SK-N-DZ (cell line): Measurements from ENCODE around the gene GPR83.
"Not testable (repeated sequence)": the region's sequence is repeated elsewhere in the genome, so short reads cannot be mapped to it uniquely, and the experiment has no call there.

Experiments used
- DNase-seq: peaks from one replicate; pipeline ENCODE4 v3.0.0-alpha.2; 2015; ENCODE audit warnings: low spot score

GPR83 gene

DNA sequence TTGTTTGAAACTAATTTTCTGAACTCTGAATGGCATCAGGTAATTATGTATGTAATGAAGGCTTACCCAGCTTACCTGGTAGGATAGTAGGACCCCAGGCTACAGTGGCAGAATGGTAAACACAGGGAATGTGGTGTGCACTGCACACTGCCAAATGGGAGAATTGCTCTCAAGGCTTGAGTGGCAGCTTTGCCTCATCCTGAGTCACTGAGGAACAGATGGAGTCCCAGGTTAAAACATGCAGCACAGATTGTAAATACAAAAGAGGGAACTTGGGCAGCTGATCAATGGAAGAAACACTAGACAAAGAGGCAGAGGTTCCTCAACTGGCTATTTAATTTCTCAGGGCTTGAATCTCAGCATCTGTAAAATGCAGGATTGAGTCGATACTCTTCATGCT is 24.4 kb downstream of the GPR83 start:
- no peak for DNase-seq

DNA sequence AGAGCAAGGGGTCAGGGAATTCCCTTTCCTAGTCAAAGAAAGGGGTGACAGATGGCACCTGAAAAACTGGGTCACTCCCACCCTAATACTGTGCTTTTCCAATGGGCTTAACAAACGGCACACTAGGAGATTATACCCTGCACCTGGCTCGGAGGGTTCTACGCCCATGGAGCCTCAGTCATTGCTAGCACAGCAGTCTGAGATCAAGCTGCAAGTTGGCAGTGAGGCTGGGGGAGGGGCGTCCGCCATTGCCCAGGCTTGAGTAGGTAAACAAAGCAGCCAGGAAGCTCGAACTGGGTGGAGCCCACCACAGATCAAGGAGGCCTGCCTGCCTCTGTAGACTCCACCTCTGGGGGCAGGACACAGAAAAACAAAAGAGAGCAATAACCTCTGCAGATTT is 30.6 kb downstream of the GPR83 start:
- not testable (repeated sequence) for DNase-seq

DNA sequence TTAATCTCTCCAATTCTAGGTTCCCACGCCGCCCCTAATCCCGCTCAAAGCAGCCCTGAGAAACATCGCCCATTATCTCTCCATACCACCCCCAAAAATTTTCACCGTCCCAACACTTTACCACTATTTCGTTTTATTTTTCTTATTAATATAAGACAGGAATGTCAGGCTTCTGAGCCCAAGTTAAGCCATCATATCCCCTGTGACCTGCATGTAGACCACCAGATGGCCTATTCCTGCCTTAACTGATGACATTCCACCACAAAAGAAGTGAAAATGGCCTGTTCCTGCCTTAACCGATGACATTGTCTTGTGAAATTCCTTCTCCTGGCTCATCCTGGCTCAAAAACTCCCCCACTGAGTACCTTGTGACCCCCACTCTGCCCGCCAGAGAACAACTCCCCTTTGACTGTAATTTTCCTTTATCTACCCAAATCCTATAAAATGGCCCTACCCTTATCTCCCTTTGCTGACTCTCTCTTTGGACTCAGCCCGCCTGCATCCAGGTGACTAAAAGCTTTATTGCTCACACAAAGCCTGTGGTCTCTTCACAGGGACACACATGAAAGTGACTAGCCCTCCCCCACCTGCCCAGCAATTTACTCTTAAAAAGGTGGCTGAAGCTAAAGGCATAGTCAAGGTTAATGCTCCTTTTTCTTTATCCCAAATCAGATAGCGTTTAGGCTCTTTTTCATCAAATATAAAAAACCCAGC is 50.2 kb downstream of the GPR83 start:
- DNase-seq = not testable (repeated sequence)

DNA sequence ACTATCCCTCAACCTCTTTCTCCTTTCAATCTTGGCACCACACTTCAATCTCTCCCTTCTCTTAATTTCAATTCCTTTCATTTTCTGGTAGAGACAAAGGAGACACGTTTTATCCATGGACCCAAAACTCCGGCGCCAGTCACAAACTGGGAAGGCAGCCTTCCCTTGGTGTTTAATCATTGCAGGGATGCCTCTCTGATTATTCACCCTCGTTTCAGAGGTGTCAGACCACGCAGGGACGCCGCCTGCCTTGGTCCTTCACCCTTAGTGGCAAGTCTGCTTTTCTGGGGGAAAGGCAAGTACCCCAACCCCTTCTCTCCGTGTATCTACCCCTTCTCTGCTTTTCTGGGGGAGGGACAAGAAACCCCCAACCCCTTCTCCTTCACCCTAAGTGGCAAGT is 54.9 kb downstream of the GPR83 start:
- not testable (repeated sequence) for DNase-seq

GRCh38 chr11:94343495-94343894 is 57.7 kb downstream of the GPR83 start:
- no peak for DNase-seq

GRCh38 chr11:94342250-94342649 is 59.0 kb downstream of the GPR83 start:
- DNase-seq = no peak

DNA sequence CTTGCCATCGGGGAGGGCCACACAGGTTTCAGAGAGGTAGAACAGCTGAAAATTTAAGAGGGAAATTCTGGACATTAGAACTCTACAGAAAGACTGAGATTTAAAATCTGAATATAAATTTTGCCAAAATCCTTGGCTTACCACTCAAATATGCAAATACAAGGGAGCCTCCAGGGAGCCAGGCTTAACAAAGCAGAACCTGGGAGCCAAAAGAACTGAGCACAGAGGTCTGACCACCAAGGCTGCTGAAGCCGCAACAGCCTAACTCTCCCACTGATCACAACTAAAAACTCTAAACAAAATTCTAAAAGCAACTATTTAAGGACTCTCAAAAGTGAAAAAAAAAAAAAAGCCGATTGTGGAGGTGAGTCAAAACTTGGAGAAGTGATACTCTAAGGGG is 62.6 kb downstream of the GPR83 start:
- no peak for DNase-seq

GRCh38 chr11:94336033-94336432 is 65.2 kb downstream of the GPR83 start:
- DNase-seq = no peak

DNA sequence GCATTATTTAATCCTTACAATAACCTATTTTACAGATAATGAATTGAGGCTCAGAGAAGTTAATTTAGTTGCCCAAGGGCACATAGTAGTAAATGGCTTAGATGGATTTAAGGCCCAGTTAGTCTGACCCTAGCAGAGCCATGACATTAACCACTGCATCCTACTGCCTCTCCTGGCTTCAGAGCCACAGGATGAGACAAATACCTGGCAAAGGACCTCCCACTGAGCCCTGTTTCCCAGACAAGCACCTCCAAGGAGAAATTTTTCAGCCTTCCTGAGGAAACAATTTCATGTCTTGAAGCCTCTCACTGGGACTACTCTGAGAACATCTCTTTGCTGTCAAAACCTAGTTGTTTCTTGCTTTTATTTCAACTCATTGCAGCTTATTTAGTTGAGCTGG is 68.4 kb downstream of the GPR83 start:
- DNase-seq = no peak

- no peak for DNase-seq
Observed at GRCh38 chr11:94330789-94331188, 70.4 kb downstream of the GPR83 start.

- no peak for DNase-seq
Observed at GRCh38 chr11:94329501-94329900, 71.7 kb downstream of the GPR83 start.

GRCh38 chr11:94328587-94329080 is 72.6 kb downstream of the GPR83 start:
- DNase-seq = no peak
